Fibroblast of skin of abdomen (primary cell): ENCODE measurements around the gene PPIP5K2.
"Not testable (repeated sequence)": the region's sequence is repeated elsewhere in the genome, so short reads cannot be mapped to it uniquely, and the experiment has no call there.

Source experiments
- DNase-seq: peaks from one replicate; pipeline ENCODE4 v3.0.0-alpha.2; 2013

The PPIP5K2 gene

DNA sequence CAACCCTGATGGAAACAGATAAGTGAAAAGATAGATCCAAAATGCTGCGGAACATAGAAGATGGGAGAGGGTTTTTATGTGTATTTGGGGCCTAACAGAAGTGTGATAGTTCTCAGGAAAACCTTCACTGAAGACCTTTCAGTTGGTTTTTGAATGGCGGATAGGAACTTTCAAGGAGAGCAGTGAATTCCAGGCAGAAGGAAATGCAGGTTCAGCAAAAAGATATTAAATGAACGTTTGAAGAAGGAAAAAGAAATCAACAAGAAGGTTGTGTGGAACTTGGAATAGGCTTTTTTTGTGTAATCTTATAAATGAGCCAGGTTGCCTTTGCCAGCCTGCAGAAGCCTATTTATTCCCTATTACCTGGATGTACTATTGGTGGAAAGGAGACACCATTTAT lies 2.1 kb downstream of the PPIP5K2 start:
- no peak for DNase-seq

GRCh38 chr5:103126557-103126956 lies 6.5 kb downstream of the PPIP5K2 start:
- no peak for DNase-seq

GRCh38 chr5:103127292-103127817 lies 7.3 kb downstream of the PPIP5K2 start:
- no peak for DNase-seq

GRCh38 chr5:103128202-103128601 lies 8.1 kb downstream of the PPIP5K2 start:
- no peak for DNase-seq

DNA sequence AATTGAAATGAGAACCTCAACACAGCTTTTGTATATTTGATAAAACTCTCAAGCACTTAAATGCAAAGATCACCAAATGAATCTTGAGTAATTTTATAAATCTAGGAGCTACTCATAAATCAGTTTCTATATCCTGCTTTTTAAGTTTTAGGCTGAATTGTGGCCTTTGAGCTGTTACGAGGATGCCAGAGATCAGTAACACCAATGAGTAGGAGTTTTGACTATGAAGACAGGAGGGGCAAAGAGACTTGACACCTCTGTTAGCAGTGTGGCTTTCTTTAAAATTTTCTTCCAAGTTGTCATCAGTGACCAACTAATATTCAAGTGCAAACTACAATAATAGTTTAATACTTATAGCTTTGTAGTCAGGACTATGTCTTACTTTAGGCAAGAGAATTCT lies 12.6 kb downstream of the PPIP5K2 start:
- no peak for DNase-seq

DNA sequence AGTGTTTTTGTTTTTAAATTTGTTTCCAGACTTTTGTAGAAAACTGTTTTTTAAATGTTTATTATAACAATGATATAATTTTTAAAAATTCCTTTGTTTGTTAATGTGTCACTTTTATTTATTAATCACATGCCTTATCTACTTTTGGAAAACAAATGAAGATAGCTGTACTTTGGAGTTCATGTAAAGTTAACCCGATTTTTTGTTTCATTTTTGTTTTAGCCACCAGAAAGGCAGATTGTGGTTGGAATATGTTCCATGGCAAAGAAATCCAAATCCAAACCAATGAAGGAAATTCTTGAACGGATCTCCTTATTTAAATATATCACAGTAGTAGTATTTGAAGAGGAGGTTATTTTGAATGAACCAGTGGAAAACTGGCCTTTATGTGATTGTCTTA lies 13.1 kb downstream of the PPIP5K2 start:
- DNase-seq, result no peak

DNA sequence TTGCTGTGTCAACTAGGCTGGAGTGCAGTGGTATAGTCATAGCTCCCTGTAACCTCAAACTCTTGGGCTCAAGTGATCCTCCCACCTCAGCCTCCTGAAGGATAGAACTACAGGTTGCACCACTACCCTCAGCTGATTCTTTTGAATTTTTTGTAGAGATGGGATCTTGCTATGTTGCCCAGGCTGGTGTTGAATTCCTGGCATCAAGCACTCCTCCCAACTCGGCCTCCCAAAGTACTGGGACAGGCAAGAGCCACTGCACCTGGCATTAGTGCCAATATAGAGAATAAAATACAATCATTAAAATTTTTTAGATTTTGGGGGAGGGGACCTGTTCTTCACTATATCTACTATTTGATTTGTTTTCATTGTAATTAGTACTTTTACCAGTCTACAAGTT lies 15.4 kb downstream of the PPIP5K2 start:
- DNase-seq, result no peak

DNA sequence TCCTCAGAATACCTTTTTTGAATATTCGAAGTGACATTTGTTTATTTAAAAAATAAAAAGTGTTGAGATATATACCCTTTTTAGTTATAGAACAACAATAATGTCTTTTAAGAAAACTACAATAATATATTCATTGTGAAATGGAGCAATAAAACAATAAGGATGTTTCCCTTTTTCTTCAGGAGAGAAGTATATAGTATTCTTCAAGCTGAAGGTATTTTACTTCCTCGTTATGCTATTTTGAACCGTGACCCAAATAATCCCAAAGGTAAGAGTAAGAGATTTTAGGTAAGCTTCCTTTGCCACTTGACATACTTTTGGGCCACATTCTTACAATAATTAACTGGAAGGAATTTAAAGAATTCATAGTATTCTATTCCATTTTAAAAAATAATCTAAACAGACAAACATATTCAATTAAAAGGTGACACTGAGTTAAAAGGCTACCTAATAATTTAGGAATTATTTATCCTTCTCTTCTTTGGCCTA lies 18.1 kb downstream of the PPIP5K2 start:
- DNase-seq, result no peak

GRCh38 chr5:103139264-103139865 lies 19.3 kb downstream of the PPIP5K2 start:
- DNase-seq, result peak; percentile 62

- not testable (repeated sequence) for DNase-seq
These were observed 22.0 kb downstream of the PPIP5K2 start for GRCh38 chr5:103142132-103142531.

DNA sequence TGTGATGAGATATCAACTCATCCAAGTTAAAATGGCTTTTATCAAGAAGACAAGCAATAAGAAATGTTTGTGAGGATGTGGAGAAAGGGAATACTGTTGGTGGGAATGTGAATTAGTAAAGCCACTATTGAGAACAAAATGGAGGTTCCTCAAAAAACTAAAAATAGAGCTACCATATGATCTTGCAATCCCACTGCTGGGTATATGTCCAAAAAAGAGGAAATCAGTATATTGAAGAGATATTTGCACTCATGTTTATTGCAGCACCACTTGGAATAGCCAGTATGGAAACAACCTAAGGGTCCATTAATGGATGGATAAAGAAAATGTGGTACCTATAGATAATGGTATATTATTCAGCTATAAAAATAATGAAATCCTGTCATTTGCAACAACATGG lies 25.1 kb downstream of the PPIP5K2 start:
- DNase-seq, result no peak

DNA sequence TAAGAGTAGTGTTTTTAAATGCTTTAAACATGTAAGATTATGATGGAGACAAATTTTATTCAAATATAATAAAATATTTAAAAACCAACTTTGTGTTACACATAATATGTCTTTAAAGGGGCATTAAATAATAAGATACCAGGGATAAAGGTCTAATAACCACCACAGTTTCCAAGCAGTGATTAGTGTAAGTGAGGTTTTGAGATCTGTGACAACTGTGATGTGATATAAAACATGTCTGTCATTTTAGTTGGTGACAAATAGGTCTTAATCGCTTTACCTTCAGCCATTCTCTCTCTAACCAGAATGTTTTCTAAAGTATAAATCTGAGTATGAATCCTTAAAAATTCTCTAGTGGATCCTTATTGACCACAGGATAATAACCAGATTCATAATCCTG lies 28.1 kb downstream of the PPIP5K2 start:
- no peak for DNase-seq

- DNase-seq, result no peak
These were observed 31.1 kb downstream of the PPIP5K2 start for GRCh38 chr5:103151156-103151555.

DNA sequence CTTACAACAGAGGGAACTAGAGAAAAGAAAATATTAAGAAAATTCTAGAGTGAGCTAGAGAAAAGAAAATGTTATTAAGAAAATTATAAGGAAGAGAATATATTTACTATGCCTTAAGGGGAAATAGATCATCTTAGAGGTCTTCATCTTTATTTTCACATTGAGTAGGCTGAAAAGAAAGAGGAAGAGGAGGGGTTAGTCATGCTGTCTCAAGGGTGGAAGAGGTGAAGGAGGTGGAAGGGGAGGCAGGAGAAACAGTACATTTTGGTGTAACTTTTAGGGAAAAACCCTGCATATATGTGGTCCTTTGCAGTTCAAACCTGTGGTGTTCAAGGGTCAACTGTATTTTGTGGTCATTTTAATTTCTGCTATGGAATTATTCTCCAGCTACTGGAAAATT lies 46.6 kb downstream of the PPIP5K2 start:
- no peak for DNase-seq

DNA sequence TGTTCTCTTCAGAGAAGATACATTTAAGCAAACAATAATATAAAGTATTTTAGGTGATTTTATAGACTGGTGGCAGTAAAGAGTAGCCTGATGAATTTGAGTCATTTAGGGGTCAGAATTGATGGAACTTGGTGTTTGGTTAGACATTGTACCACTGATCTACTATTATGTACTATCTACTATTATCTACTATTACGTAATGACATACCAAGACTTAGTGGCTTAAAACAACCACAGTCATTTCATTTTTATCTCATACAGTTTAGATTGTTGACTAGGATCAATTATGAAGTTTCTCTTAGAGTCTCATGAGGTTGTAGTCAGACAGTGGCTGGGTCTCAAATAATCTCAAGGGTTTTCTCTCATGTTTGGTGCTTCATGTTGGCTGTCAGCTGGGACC lies 54.0 kb downstream of the PPIP5K2 start:
- no peak for DNase-seq

DNA sequence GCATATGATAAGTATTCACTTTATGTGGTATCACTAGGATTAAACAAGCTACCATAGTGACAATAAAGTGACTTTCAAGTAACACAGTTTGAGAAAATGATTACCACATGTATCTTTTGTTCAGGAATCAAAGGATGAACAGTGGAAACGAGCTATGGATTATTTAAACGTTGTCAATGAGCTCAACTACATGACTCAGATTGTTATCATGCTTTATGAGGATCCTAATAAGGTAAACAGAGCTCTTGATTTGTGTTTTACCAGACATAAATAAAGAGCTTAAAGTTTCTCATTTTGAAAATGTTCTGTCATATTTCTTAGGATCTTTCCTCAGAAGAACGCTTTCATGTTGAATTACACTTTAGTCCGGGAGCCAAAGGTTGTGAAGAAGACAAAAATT lies 57.4 kb downstream of the PPIP5K2 start:
- DNase-seq, result no peak

DNA sequence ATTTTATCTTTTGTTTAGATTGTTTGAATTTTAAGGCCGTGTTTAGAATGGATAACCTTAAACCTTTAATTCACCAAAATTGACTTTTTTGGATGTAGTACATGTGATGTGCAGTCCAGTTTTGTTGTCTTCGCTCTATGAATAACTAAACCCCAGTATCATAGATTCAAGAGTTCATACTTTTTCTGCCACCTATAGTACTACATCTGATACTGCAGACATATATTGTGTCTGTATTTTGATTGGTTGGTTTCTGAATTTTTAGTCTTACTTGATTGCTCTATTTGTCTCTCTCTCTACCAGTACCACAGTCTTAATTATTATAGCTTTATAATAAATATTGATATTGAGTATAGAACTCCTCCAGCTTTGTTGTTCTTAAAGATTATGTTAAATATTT lies 58.1 kb downstream of the PPIP5K2 start:
- DNase-seq, result no peak

- no peak for DNase-seq
These were observed 66.1 kb downstream of the PPIP5K2 start for GRCh38 chr5:103186152-103186551.

GRCh38 chr5:103188436-103188835 lies 68.3 kb downstream of the PPIP5K2 start:
- no peak for DNase-seq

GRCh38 chr5:103203226-103203625 lies 83.1 kb downstream of the PPIP5K2 start:
- DNase-seq, result no peak

DNA sequence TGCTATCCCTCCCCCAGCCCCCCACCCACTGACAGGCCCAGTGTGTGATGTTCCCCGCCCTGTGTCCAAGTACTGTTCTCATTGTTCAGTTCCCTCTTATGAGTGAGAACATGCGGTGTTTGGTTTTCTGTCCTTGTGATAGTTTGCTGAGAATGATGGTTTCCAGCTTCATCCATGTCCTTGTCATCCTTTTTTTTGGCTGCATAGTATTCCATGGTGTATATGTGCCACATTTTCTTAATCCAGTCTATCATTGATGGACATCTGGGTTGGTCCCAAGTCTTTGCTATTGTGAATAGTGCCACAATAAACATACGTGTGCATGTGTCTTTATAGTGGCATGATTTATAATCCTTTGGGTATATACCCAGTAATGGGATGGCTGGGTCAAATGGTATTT lies 84.9 kb downstream of the PPIP5K2 start:
- not testable (repeated sequence) for DNase-seq

- no peak for DNase-seq
These were observed 86.0 kb downstream of the PPIP5K2 start for GRCh38 chr5:103205991-103206700.

- no peak for DNase-seq
These were observed 86.9 kb downstream of the PPIP5K2 start for GRCh38 chr5:103207011-103207410.

- DNase-seq, result peak; percentile 4
These were observed 87.6 kb downstream of the PPIP5K2 start for GRCh38 chr5:103207653-103208052.
